ENCODE results near the gene DDX5. TPM values are rescaled to one million over a fixed set of nuclear protein-coding genes. Genes with fewer than 3 reads are reported as not detected.
"Not testable (repeated sequence)": the region's sequence is repeated elsewhere in the genome, so short reads cannot be mapped to it uniquely, and the experiment has no call there.

The DDX5 gene
- total RNA-seq, 1 experiment from 2014 or later, result 798 TPM

DNA sequence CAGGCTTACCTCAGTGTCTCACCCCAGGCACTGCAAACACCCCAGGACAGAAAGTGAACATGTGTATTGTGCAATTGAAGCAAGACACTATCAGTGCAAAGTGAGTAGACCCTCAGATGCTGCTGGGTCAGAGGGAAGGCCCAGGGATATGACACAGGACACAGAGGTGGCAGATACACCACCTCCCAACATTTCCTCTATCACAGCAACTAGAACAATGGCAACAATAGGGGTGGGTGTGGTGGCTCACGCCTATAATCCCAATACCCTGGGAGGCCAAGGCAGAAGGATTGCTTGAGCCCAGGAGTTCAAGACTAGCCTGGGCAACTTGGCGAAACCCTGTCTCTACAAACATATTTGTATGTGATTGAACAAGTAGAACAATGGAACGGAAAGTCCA lies 34.6 kb downstream of the DDX5 start:
- no TSS peak for BruUV-seq (replicated peaks)
- TF ChIP-seq FOSL1 (IDR thresholded peaks at IDR 0.05; ENCODE audit: low read depth), result no peak
- TF ChIP-seq ZFX (IDR thresholded peaks at IDR 0.05), result no peak
- TF ChIP-seq, protein P1, sequence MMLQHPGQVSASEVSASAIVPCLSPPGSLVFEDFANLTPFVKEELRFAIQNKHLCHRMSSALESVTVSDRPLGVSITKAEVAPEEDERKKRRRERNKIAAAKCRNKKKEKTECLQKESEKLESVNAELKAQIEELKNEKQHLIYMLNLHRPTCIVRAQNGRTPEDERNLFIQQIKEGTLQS (IDR thresholded peaks at IDR 0.05), result no peak
- no peak for DNase-seq (ENCODE audit: low read depth, low spot score)
- H3K27me3 ChIP-seq (ENCODE audit: insufficient read depth, low read length), result no peaks in the 10 kb centered on the region
- H3K79me2 ChIP-seq (ENCODE audit: insufficient read depth, low read length), result no peaks in the 10 kb centered on the region
- intact Hi-C loops (cut with micrococcal nuclease), result no loop called here
- CTCF ChIA-PET, result no interaction called here
- H3K9me3 ChIP-seq (ENCODE audit: control insufficient read depth in 1 of 2, insufficient read depth in 1 of 2, low read depth in 1 of 2, low read length in 2 of 2), result no peaks in the 10 kb centered on the region
- POLR2A ChIA-PET, result no interaction called here
- no peaks in the 10 kb centered on the region; a peak in 1 of 4 replicates for H3K36me3 ChIP-seq (ENCODE audit: control insufficient read depth in 1 of 2, insufficient read depth in 2 of 2, low read length in 2 of 2)
- H2AFZ ChIP-seq (ENCODE audit: low read depth, low read length, poor library complexity, severe bottlenecking), result no peak overlapping the region
- no peak overlapping the region for H3K4me2 ChIP-seq (ENCODE audit: low read length)
- H3K4me3 ChIP-seq (replicated peaks in 1 of 2; ENCODE audit: low read depth in 1 of 2, low read length in 2 of 2), result no peak overlapping the region
- ATAC-seq, result no peak
- H4K20me1 ChIP-seq (ENCODE audit: insufficient read depth), result no peaks in the 10 kb centered on the region
- RAD21 ChIA-PET (ENCODE audit: low non-redundant PET in 1 of 2, low total read pairs in 2 of 2, uncharacterized antibody in 2 of 2, unreplicated experiment in 2 of 2), result no interaction called here
- no peaks in the 10 kb centered on the region for H3K9me2 ChIP-seq (ENCODE audit: insufficient read depth)
- H3K27ac ChIP-seq (ENCODE audit: low read depth, low read length), result no peak overlapping the region
- H3K4me1 ChIP-seq (ENCODE audit: control insufficient read depth in 1 of 2, insufficient read depth in 2 of 2, low read length in 2 of 2), result peaks cover 2% of the 10 kb centered on the region in 2 experiments; a peak in 2 of 4 replicates
- H3K9ac ChIP-seq (ENCODE audit: low read length), result no peak overlapping the region

DNA sequence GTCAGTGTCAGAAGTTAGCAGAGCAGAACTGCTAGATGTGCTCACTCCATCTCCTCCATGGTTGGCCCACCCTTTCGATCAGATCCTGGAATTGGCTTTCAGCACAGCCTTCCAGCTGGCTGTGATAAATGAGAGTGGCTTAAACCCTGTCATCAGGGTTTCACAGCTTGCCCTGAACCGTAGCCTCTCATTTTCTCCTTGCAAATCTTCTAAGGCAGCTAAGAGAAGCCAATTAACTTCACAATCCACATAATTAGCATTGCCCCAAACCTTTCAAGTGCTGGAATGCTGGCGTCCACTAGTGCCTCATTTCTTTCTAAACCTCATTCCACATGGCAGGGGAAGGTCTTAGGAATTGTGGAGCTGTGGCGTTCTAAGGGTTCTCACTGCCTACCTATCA lies 35.5 kb downstream of the DDX5 start:
- POLR2A ChIA-PET, result no interaction called here
- ATAC-seq, result no peak

DNA sequence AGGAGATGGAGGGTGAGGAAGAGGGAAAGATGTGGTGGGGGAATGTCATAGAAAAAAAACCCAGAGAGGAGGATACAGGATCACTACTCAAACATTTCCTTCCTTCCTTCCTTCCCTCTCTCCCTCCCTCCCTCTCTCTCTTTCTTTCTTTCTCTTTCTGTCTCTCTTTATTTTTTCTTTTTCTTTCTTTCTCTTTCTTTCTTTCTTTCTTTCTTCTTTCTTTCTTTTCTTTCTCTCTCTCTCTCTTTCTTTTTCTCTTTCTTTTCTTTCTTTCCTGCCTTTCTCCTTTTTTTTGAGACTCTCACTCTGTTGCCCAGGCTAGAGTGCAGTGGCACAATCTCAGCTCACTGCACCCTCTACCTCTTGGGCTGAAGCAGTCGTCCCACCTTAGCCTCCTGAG lies 39.3 kb downstream of the DDX5 start:
- H3K9me3 ChIP-seq (ENCODE audit: control insufficient read depth in 1 of 2, insufficient read depth in 1 of 2, low read depth in 1 of 2, low read length in 2 of 2); POLR2A ChIA-PET; H3K4me3 ChIP-seq (replicated peaks in 1 of 2; ENCODE audit: low read depth in 1 of 2, low read length in 2 of 2); H3K9me2 ChIP-seq (ENCODE audit: insufficient read depth); H2AFZ ChIP-seq (ENCODE audit: low read depth, low read length, poor library complexity, severe bottlenecking); RAD21 ChIA-PET (ENCODE audit: low non-redundant PET in 1 of 2, low total read pairs in 2 of 2, uncharacterized antibody in 2 of 2, unreplicated experiment in 2 of 2); intact Hi-C loops (cut with micrococcal nuclease); H3K27ac ChIP-seq (ENCODE audit: low read depth, low read length); H3K79me2 ChIP-seq (ENCODE audit: insufficient read depth, low read length); H4K20me1 ChIP-seq (ENCODE audit: insufficient read depth); H3K9ac ChIP-seq (ENCODE audit: low read length); H3K27me3 ChIP-seq (ENCODE audit: insufficient read depth, low read length); ATAC-seq; H3K4me2 ChIP-seq (ENCODE audit: low read length); BruUV-seq (replicated peaks); DNase-seq (ENCODE audit: low read depth, low spot score); H3K36me3 ChIP-seq (ENCODE audit: control insufficient read depth in 1 of 2, insufficient read depth in 2 of 2, low read length in 2 of 2): not testable (repeated sequence)
- CTCF ChIA-PET, result interaction anchor here (1.9 kb wide), 1 partner anchor 24 kb away, joined by 8 read pairs; no protein-coding TSS in a partner anchor
- H3K4me1 ChIP-seq (ENCODE audit: control insufficient read depth in 1 of 2, insufficient read depth in 2 of 2, low read length in 2 of 2), result peaks cover 4 to 11% of the 10 kb centered on the region in 2 experiments; a peak in 2 of 4 replicates

More for the DNA sequence above, 35.5 kb downstream of the DDX5 start:
- BruUV-seq (replicated peaks), result no TSS peak
- Histone ChIP-seq H3K4me2 (ENCODE audit: low read length) (no peak overlapping the region), H3K9me3 (ENCODE audit: control insufficient read depth in 1 of 2, insufficient read depth in 1 of 2, low read depth in 1 of 2, low read length in 2 of 2) (no peaks in the 10 kb centered on the region), H3K9ac (ENCODE audit: low read length) (no peak overlapping the region), H4K20me1 (ENCODE audit: insufficient read depth) (no peaks in the 10 kb centered on the region), H3K9me2 (ENCODE audit: insufficient read depth) (no peaks in the 10 kb centered on the region), H2AFZ (ENCODE audit: low read depth, low read length, poor library complexity, severe bottlenecking) (no peak overlapping the region), H3K27me3 (ENCODE audit: insufficient read depth, low read length) (no peaks in the 10 kb centered on the region), H3K4me1 (ENCODE audit: control insufficient read depth in 1 of 2, insufficient read depth in 2 of 2, low read length in 2 of 2) (peaks cover 4 to 10% of the 10 kb centered on the region in 2 experiments; a peak in 2 of 4 replicates), H3K4me3 (replicated peaks in 1 of 2; ENCODE audit: low read depth in 1 of 2, low read length in 2 of 2) (no peak overlapping the region), H3K36me3 (ENCODE audit: control insufficient read depth in 1 of 2, insufficient read depth in 2 of 2, low read length in 2 of 2) (no peaks in the 10 kb centered on the region), H3K27ac (ENCODE audit: low read depth, low read length) (no peak overlapping the region), H3K79me2 (ENCODE audit: insufficient read depth, low read length) (no peaks in the 10 kb centered on the region)
- no peak for DNase-seq (ENCODE audit: low read depth, low spot score)
- TF ChIP-seq, protein P2, sequence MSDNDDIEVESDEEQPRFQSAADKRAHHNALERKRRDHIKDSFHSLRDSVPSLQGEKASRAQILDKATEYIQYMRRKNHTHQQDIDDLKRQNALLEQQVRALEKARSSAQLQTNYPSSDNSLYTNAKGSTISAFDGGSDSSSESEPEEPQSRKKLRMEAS (IDR thresholded peaks at IDR 0.05), result no peak
- TF ChIP-seq POLR2A (IDR thresholded peaks at IDR 0.05; ENCODE audit: borderline replicate concordance, extremely low read depth, insufficient read depth, insufficient read length), result no peak
- TF ChIP-seq EZH2phosphoT487 (IDR thresholded peaks at IDR 0.05; ENCODE audit: borderline replicate concordance), result no peak
- no peak for TF ChIP-seq FOSL1 (IDR thresholded peaks at IDR 0.05; ENCODE audit: low read depth)
- no peak for TF ChIP-seq ELF1 (IDR thresholded peaks at IDR 0.05; ENCODE audit: borderline replicate concordance, low read depth)
- TF ChIP-seq, protein P3, sequence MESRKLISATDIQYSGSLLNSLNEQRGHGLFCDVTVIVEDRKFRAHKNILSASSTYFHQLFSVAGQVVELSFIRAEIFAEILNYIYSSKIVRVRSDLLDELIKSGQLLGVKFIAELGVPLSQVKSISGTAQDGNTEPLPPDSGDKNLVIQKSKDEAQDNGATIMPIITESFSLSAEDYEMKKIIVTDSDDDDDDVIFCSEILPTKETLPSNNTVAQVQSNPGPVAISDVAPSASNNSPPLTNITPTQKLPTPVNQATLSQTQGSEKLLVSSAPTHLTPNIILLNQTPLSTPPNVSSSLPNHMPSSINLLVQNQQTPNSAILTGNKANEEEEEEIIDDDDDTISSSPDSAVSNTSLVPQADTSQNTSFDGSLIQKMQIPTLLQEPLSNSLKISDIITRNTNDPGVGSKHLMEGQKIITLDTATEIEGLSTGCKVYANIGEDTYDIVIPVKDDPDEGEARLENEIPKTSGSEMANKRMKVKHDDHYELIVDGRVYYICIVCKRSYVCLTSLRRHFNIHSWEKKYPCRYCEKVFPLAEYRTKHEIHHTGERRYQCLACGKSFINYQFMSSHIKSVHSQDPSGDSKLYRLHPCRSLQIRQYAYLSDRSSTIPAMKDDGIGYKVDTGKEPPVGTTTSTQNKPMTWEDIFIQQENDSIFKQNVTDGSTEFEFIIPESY (IDR thresholded peaks at IDR 0.05; ENCODE audit: extremely low read depth, insufficient replicate concordance, low read length), result no peak
- RAD21 ChIA-PET (ENCODE audit: low non-redundant PET in 1 of 2, low total read pairs in 2 of 2, uncharacterized antibody in 2 of 2, unreplicated experiment in 2 of 2), result no interaction called here
- intact Hi-C loops (cut with micrococcal nuclease), result no loop called here
- CTCF ChIA-PET, result no interaction called here
